AG09309 (cell line): Measurements from ENCODE around the gene SSTR5.

ENCODE experiments used
- DNase-seq: peaks from one replicate; pipeline ENCODE4 v3.0.0-alpha.2; 2010; ENCODE audit warnings: low read depth
- H3K4me3 ChIP-seq: 2 replicates; pipeline ENCODE4 v1.5.1; 2011; ENCODE audit warnings: mild to moderate bottlenecking, low read depth, low read length, moderate library complexity; ENCODE audit not compliant: control insufficient read depth
- TF ChIP-seq, protein P1 (sequence below): IDR thresholded peaks from 2 replicates; pipeline ENCODE4 v1.5.1; 2011; ENCODE audit warnings: mild to moderate bottlenecking, low read depth, low read length, inconsistent platforms; ENCODE audit not compliant: insufficient read depth, control insufficient read depth; ENCODE audit errors: missing control alignments

SSTR5 gene

GRCh38 chr16:1095450-1096168 lies 23.1 kb downstream of the SSTR5 start:
- no peak for DNase-seq
- no peak overlapping the region for H3K4me3 ChIP-seq

DNA sequence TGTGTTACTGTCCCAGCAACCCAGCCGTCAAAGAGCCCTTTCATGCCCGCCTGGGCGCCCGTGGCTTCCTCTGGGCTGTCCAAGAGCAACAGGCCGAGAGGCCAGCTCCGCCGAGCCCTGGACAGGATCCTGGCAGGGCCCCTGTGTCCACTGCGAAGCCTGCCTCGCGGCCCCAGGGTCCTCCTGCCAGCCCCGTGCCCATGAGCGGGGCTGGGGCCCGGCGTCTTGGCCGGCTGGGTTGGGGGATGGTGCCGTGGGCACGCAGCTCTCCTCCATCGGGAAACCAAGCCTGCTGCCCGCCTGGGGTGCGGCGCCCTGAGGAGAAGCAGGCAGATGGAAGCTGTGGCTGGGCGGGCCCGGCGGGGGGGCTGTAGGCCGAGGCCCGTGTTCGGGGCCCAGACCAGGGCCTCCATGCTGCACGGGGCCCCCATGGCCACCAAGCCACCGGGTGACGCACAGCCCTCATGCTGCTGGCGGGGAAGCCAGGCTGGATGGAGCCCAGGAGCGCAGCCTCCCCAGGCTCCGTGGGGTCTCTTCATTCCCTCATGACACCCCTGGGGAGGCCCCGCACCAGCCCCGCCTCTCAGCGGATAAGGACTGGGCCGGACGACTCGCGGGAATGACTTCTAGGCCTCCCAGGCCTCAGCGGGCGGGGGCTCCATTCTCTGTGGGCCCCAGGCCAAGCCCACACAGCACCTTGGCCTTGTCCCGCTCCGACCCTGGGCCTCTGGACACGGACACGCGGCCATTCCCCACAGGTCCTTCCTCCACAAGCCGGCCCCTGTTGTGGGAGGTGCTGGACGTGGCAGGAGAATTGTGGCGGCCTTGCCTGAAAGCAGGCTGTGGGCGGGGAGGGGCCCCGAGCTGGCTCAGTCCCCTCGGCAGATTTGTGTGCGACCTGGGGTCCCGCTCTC lies 23.9 kb downstream of the SSTR5 start, which contains the start of gene C1QTNF8:
Gene C1QTNF8, minus strand, starts transcription at position 76 of the 914 bp plus-strand sequence. CDS start 1,322 bp downstream, outside the sequence.
- DNase-seq: no peak
- H3K4me3 ChIP-seq: no peak within 1 kb of the TSS
- TF ChIP-seq, protein P1, sequence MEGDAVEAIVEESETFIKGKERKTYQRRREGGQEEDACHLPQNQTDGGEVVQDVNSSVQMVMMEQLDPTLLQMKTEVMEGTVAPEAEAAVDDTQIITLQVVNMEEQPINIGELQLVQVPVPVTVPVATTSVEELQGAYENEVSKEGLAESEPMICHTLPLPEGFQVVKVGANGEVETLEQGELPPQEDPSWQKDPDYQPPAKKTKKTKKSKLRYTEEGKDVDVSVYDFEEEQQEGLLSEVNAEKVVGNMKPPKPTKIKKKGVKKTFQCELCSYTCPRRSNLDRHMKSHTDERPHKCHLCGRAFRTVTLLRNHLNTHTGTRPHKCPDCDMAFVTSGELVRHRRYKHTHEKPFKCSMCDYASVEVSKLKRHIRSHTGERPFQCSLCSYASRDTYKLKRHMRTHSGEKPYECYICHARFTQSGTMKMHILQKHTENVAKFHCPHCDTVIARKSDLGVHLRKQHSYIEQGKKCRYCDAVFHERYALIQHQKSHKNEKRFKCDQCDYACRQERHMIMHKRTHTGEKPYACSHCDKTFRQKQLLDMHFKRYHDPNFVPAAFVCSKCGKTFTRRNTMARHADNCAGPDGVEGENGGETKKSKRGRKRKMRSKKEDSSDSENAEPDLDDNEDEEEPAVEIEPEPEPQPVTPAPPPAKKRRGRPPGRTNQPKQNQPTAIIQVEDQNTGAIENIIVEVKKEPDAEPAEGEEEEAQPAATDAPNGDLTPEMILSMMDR: no peak

More at GRCh38 chr16:1095450-1096168, 23.1 kb downstream of the SSTR5 start:
- TF ChIP-seq, protein P1: no peak

GRCh38 chr16:1097156-1097555 lies 24.6 kb downstream of the SSTR5 start:
- DNase-seq: no peak
- H3K4me3 ChIP-seq: no peak overlapping the region
- TF ChIP-seq, protein P1: no peak

DNA sequence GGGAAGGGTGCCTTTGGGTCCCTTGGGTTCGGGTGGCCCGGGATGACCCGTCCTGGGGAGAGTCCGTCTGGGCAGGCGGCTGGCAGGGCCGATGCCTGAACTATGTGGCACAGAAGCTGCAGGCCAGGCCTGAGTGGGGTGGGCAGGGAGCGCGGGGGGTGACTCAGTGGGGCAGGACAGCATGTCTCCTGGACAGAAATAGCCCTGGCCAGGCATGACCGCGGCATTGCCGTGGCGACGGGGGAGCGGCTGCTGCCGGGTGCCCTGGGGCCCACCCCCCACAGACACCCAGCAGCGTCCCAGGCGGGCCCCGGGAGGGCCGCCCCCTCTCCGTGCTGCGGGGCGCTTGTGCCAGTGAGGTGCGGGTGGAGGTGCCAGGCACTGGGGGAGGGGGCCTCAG lies 25.3 kb downstream of the SSTR5 start:
- no peak for DNase-seq
- TF ChIP-seq, protein P1: no peak
- no peak overlapping the region for H3K4me3 ChIP-seq

- TF ChIP-seq, protein P1: no peak
- no peak overlapping the region for H3K4me3 ChIP-seq
- DNase-seq: no peak
These were observed 25.9 kb downstream of the SSTR5 start for GRCh38 chr16:1098266-1098991.
